Lung (tissue), 12 donors: ENCODE data around the gene AEN. TPM values are rescaled to one million over a fixed set of nuclear protein-coding genes. Genes with fewer than 3 reads are reported as not detected.

ENCODE experiments used
- ATAC-seq: fragments of 200-7000 bp; cut with Tn5 transposase; one replicate; pipeline ENCODE4 v1.9.1; 2020; ENCODE audit warnings: moderate number of reproducible peaks; ENCODE audit not compliant: insufficient read depth, low FRiP score
- DNase-seq, 3 donors: peaks; one replicate each; pipeline ENCODE4 v3.0.0-alpha.2; 2013 to 2017
- H3K27ac ChIP-seq, 2 donors: one replicate each; pipeline ENCODE4 v1.5.1; 2013; ENCODE audit warnings: mild to moderate bottlenecking in 2 of 2, moderate library complexity in 2 of 2, control low read depth in 1 of 2, inconsistent platforms in 1 of 2, low read depth in 1 of 2, low read length in 1 of 2
- H3K27me3 ChIP-seq, 3 donors: one replicate each; pipeline ENCODE4 v1.5.1; 2013; ENCODE audit warnings: low read length in 2 of 3; ENCODE audit not compliant: control insufficient read depth in 3 of 3, insufficient read depth in 3 of 3
- H3K36me3 ChIP-seq, 4 donors: one replicate each; pipeline ENCODE4 v1.5.1; 2013; ENCODE audit warnings: low read length in 4 of 4, mild to moderate bottlenecking in 1 of 4, moderate library complexity in 1 of 4; ENCODE audit not compliant: control insufficient read depth in 4 of 4, insufficient read depth in 4 of 4
- H3K4me1 ChIP-seq, 5 donors: one replicate each; pipeline ENCODE4 v1.5.1; 2013; ENCODE audit warnings: low read length in 5 of 5, mild to moderate bottlenecking in 2 of 5, moderate library complexity in 1 of 5; ENCODE audit not compliant: control insufficient read depth in 5 of 5, insufficient read depth in 5 of 5
- H3K4me3 ChIP-seq: one replicate; pipeline ENCODE4 v1.5.1; 2013; ENCODE audit warnings: mild to moderate bottlenecking, control low read depth, moderate library complexity
- H3K9ac ChIP-seq, 2 donors: one replicate each; pipeline ENCODE4 v1.5.1; 2013; ENCODE audit warnings: low read length in 2 of 2, control low read depth in 1 of 2; ENCODE audit not compliant: insufficient read depth in 1 of 2
- H3K9me3 ChIP-seq, 4 donors: one replicate each; pipeline ENCODE4 v1.5.1; 2013; ENCODE audit warnings: low read length in 3 of 4, mild to moderate bottlenecking in 1 of 4, moderate library complexity in 1 of 4; ENCODE audit not compliant: control insufficient read depth in 4 of 4, insufficient read depth in 3 of 4
- WGBS, 2 donors: extraction: QIAGEN DNeasy Blood & Tissue Kit; methylation state at CpG; one replicate each; pipeline ENCODE4 v1.1.7; 2013; 5-methylcytosine and 5-hydroxymethylcytosine counted together
- polyA plus RNA-seq, 2 donors: library from polyadenylated mRNA; stranded (reverse); fragments of 200-250 nt; gene quantifications; one replicate each; pipeline ENCODE4 v1.2.1, GENCODE V29; 2013
- total RNA-seq, 2 donors: library from RNA; depleted of rRNA in 1 of 2; stranded (reverse); fragments of >200 nt in 1 of 2; gene quantifications; one replicate each; pipeline ENCODE4 v1.2.1, GENCODE V29; 2014 to 2021
- TF ChIP-seq, protein P1 (sequence below): IDR thresholded peaks from 2 replicates; pipeline ENCODE4 v1.5.1; 2012; ENCODE audit warnings: mild to moderate bottlenecking; ENCODE audit errors: control extremely low read depth, extremely low read depth
- donor health status: control.
- donor health status: control.
- donor health status: Bipolar disorder and iron deficiency.
- donor health status: healthy.
- donor health status: DM: yes; HTN: yes; CAD: no.

AEN gene
- total and polyA plus RNA-seq, 4 donors: 4.2 to 15.4 (median 13.4) TPM

DNA sequence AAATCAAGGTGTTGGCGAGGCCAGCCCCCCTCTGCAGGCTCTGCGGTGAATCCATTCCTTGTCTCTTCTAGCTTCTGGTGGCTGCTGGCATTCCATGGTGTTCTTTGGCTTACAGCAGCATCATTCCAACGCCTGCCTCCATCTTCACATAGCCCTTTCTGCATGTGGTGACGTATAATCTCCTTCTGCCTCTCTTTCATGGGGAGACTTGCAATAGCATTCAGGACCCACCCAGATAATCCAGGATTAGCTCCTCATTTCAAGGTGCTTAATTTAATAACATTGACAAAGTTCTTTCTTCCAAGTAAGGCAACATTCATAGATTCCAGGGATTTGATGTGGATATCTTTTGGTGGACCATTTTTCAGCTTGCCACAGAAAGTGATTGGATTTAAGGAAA lies 53.5 kb downstream of the AEN start:
- Histone ChIP-seq H3K4me1 (no peaks in the 10 kb centered on the region), H3K4me3 (no peak overlapping the region), H3K27me3 (no peaks in the 10 kb centered on the region), H3K9ac (no peak overlapping the region), H3K9me3 (peaks cover 0 to 2% (median 0%) of the 10 kb centered on the region in 4 donors), H3K36me3 (peaks cover 0 to 2% (median 0%) of the 10 kb centered on the region in 4 donors), H3K27ac (no peak overlapping the region)
- ATAC-seq (no peak), DNase-seq (no peak)
- WGBS, 2 donors: 79 to 82% methylated on average over 4 of the region's 4 CpGs
- TF ChIP-seq, protein P1, sequence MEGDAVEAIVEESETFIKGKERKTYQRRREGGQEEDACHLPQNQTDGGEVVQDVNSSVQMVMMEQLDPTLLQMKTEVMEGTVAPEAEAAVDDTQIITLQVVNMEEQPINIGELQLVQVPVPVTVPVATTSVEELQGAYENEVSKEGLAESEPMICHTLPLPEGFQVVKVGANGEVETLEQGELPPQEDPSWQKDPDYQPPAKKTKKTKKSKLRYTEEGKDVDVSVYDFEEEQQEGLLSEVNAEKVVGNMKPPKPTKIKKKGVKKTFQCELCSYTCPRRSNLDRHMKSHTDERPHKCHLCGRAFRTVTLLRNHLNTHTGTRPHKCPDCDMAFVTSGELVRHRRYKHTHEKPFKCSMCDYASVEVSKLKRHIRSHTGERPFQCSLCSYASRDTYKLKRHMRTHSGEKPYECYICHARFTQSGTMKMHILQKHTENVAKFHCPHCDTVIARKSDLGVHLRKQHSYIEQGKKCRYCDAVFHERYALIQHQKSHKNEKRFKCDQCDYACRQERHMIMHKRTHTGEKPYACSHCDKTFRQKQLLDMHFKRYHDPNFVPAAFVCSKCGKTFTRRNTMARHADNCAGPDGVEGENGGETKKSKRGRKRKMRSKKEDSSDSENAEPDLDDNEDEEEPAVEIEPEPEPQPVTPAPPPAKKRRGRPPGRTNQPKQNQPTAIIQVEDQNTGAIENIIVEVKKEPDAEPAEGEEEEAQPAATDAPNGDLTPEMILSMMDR: no peak

DNA sequence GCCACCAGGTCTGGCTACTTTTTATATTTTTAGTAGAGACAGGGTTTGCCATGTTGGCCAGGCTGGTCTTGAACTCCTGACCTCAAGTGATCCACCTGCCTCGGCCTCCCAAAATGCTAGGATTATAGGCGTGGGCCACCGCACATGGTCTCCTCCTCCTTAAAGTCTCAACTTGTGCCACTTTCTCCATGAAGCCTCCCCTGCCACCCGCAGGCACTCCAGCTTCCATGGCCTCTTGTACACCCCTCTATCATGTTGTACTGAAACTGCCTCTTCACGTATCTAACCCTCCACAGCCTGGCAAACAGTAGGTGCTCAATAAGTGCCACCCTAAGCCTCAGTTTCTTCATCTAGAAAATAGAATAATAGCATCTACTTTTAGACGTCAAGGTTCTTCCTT lies 57.6 kb downstream of the AEN start:
- ATAC-seq: no peak
- H3K4me1 ChIP-seq: no peaks in the 10 kb centered on the region
- 91 to 94% methylated on average over 6 of the region's 6 CpGs for WGBS, 2 donors
- no peak overlapping the region for H3K9ac ChIP-seq
- H3K27me3 ChIP-seq: no peaks in the 10 kb centered on the region
- H3K9me3 ChIP-seq: no peaks in the 10 kb centered on the region
- H3K36me3 ChIP-seq: peaks cover 0 to 2% (median 0%) of the 10 kb centered on the region in 4 donors
- H3K4me3 ChIP-seq: no peak overlapping the region
- TF ChIP-seq, protein P1: no peak
- DNase-seq: no peak
- no peak overlapping the region for H3K27ac ChIP-seq

DNA sequence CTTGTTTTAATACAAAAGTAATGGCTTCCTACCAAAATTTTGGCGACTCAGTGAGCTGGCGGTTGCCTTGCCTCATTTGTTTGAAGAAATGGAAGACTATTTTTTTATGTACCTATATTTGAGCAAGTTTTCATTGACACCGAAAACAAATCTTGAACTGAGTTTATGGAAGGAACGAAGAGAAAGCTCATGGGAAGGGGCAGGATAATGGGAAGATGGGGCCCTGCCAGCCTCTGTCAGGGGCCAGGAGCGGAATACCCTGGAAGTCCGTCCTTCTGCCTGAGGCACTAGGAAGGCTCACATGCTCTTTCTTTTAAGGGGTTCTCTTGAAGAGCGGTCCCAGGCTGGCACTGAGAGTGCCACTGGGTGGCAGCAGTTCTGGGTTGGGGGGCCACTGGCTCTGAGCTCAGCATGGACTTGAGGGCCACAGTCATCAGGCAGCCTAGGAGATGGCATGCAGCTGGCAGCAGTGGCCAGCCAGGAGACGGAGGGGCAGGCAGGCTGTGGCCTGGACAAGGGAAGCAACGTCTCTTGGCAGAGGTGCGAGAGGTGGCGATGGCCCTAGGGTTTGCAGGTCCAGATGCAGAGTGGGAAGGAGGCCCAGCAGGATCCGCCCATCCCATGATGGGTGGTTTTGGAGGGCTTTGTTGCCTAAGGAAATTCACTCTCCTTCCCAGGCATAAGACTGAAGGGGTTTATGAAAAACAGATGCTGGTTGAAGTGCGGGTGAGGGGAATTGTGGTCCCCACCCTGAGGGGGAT lies 59.3 kb downstream of the AEN start:
- Histone ChIP-seq H3K27me3 (no peaks in the 10 kb centered on the region), H3K9ac (no peak overlapping the region), H3K9me3 (no peaks in the 10 kb centered on the region), H3K36me3 (peaks cover 0 to 2% (median 0%) of the 10 kb centered on the region in 4 donors), H3K4me1 (no peaks in the 10 kb centered on the region), H3K4me3 (no peak overlapping the region), H3K27ac (no peak overlapping the region)
- DNase-seq (no peak), ATAC-seq (no peak)
- whole genome bisulfite sequencing, 2 donors: 91 to 96% methylated on average over 13 of the region's 13 CpGs
- TF ChIP-seq, protein P1: no peak
